OCI-M1 (cell line): ENCODE results near the gene TPST1.
A peak's percentile ranks its signal among the peaks of the same experiment; 100 is the strongest.

Experiments used
- DNase-seq: peaks from one replicate; lab custom pipeline; 2025; lab: John Stamatoyannopoulos, UW

Gene TPST1

DNA sequence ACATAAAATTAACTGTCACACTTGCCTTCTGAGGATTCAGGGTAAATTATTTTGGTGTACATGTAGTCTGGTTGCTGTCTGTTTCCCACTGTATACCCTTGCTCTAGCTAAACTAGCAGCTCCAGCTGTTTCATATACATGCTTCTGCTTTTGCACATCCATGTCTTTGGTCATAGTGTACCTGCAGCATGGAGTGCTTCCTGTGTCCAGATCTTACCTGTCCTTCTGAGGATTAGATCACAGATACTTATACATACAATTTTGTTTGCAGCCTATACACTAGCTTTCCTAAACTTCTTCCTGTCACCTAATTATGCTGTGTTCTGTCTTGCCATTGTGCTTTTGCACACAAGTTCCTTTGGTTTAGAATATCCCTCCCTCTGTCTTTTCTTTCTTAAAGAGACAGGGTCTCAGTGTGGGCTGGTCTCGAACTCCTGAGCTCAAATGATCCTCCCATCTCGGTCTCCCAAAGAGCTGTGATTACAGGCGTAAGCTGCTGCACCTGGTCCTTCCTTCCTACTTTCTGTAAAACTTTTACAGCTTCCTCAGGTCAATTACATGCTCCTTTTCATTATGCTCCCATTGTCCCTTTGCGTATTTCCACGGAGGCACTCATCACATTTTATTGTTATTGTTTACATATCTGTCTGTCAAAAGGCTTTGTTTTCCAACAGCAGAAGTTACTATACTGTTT lies 33.8 kb downstream of the TPST1 start:
- no peak for DNase-seq

- DNase-seq, result no peak
Observed at GRCh38 chr7:66239467-66239856, 34.3 kb downstream of the TPST1 start.

GRCh38 chr7:66245008-66245407 lies 39.9 kb downstream of the TPST1 start:
- DNase-seq, result no peak

GRCh38 chr7:66246554-66247171 lies 41.5 kb downstream of the TPST1 start:
- no peak for DNase-seq

- no peak for DNase-seq
Observed at GRCh38 chr7:66247380-66248078, 42.4 kb downstream of the TPST1 start.

- DNase-seq, result peak; percentile 30
Observed at GRCh38 chr7:66250711-66251110, 45.6 kb downstream of the TPST1 start.

DNA sequence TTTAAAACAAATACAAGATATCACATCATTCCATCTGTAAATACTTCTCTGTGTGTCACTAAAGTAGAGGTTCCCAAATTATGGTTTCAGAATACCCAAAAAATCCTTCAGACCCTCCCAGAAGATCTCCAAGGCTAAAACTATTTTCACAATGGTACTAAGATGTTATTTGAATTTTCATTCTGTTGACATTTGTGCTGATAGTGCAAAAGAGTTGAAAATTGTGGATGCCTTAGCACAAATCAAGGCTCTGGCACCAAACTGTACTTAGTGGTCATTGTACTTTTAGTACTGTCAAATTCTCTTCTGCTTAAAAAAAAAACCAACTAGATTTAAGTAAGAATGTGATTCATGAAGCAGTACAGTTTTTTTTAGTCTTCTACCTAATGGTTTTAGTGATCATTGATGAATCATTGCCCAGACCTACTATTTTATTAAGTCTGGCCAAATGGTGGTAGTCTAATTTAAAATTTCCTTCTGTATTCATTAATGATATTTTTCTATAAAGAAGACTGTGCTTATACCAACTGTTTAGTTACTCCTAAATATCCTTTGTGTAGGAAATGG lies 50.5 kb downstream of the TPST1 start:
- no peak for DNase-seq

GRCh38 chr7:66256281-66256680 lies 51.1 kb downstream of the TPST1 start:
- no peak for DNase-seq

- no peak for DNase-seq
Observed at GRCh38 chr7:66257481-66257880, 52.3 kb downstream of the TPST1 start.

DNA sequence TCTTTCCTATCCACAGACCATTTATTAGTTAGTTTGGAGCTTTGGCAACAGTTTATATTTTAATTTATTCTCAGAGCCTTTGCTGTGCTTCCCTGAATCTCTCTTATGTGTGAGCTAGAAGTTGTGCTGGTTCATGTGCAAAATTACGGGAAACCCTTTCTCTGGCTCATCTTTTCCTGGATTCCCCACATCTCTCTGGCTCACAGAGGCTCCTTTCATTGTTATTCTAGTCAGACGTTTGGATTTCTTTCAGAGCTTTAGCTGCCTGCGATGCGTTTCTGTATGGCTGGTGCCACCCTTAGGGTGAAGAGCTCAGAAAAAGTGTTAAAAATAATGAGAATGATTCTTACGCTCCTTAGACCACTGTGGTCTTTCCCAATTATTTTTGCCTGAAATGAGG lies 53.3 kb downstream of the TPST1 start:
- no peak for DNase-seq

DNA sequence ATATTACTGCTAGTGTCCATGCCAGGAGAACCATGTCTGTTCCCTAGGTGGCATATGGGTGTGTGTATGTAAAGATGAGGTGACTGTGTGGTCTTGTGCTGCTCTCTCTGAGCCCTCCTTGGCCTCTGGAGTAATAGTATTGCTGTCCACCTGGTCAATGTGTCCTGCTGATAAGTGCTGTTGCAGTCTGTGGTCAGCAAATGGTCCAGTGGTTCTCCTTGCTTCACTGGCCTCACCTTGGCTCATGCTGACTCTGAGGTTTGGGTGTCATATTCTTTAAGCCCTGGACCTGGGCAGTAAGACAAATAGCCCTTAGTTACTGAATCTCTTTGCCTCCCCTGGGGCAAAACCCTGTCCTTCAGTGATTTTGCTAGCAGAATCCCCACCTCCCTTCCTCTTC lies 56.8 kb downstream of the TPST1 start:
- no peak for DNase-seq

- no peak for DNase-seq
Observed at GRCh38 chr7:66263936-66264335, 58.8 kb downstream of the TPST1 start.

DNA sequence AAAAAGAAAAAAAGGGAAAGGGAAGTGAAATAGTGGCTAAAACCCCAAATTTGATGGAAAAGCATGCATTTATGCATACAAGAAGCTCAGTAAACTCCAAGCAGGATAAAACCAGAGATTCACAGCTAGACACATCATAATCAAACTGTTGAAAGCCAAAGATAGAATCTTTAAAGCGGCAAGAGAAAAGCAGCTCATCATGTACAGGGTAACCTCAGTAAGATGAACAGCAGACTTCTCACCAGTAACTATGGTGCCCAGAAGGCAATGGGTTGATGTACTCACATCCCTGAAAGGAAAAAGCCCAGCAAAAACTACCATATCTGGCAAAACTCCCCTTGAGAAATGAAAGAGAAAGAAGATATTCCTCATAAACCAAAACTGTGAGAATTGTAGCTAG lies 60.4 kb downstream of the TPST1 start:
- peak; percentile 54 for DNase-seq

GRCh38 chr7:66267249-66267648 lies 62.1 kb downstream of the TPST1 start:
- DNase-seq, result no peak

- DNase-seq, result no peak
Observed at GRCh38 chr7:66269978-66270377, 64.8 kb downstream of the TPST1 start.

GRCh38 chr7:66272321-66272720 lies 67.2 kb downstream of the TPST1 start:
- DNase-seq, result no peak

DNA sequence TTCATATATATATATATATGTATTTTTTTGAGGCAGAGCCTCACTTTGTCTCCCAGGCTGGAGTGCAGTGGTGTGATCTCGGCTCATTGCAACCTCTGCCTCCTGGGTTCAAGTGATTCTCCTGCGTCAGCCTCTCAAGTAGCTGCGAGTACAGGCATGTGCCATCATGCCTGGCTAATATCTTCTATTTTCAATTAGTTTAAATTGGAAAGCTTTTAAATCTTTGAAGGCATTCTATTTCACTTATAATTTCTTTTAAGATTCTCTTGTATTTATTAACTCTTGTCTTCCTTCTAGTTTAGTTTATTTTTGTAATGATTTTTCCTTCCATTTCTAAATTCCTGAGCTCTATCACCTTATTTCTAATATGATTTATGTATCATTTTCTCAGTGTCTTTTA lies 71.2 kb downstream of the TPST1 start:
- DNase-seq, result no peak

GRCh38 chr7:66277492-66277891 lies 72.4 kb downstream of the TPST1 start:
- no peak for DNase-seq

DNA sequence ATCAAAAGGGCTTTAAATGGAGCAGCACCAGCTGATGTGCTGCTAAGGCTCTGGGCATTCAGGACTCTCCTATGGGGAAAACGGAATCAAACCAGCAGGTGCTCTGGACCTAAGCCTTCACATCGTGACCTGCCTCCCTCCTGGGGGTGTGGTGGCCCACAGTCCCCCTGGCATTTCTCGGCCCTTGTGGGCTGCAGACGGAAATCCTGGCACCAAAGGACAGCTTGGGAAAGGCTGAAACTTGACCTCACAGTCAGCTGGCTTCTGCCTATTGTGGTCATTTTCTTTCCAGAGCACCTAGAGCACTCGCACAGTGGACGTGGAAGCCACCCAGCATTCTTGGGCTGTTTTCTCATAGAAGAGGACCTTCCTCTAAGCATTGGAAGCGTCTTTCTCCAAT lies 74.8 kb downstream of the TPST1 start:
- DNase-seq, result no peak

- DNase-seq, result peak; percentile 92
Observed at GRCh38 chr7:66281678-66282590, 76.8 kb downstream of the TPST1 start.

- no peak for DNase-seq
Observed at GRCh38 chr7:66282591-66282935, 77.4 kb downstream of the TPST1 start.
